LoVo (cell line): ENCODE measurements around the gene PA2G4.
"Not testable (repeated sequence)": the region's sequence is repeated elsewhere in the genome, so short reads cannot be mapped to it uniquely, and the experiment has no call there.

Source experiments
- DNase-seq: peaks from one replicate; pipeline ENCODE4 v3.0.0-alpha.2; 2016; ENCODE audit warnings: low spot score

The PA2G4 gene

GRCh38 chr12:56104109-56104814 is at the start of gene PA2G4:
Gene PA2G4 (plus strand): TSS chr12:56104559. CDS start chr12:56104738, 179 bp downstream.
- peak; percentile 100 for DNase-seq

- not testable (repeated sequence) for DNase-seq
Measured at GRCh38 chr12:56059964-56060363, 44.4 kb upstream of the PA2G4 start.

- DNase-seq = no peak
Measured at GRCh38 chr12:56061982-56062381, 42.4 kb upstream of the PA2G4 start.

- DNase-seq = no peak
Measured at GRCh38 chr12:56062996-56063395, 41.4 kb upstream of the PA2G4 start.

- DNase-seq = no peak
Measured at GRCh38 chr12:56071648-56072047, 32.7 kb upstream of the PA2G4 start.

- no peak for DNase-seq
Measured at GRCh38 chr12:56074396-56074795, 30.0 kb upstream of the PA2G4 start.

GRCh38 chr12:56077966-56078365 is 26.4 kb upstream of the PA2G4 start:
- DNase-seq = not testable (repeated sequence)

GRCh38 chr12:56078427-56078826 is 25.9 kb upstream of the PA2G4 start:
- no peak for DNase-seq

GRCh38 chr12:56078931-56079722 is 25.2 kb upstream of the PA2G4 start:
- DNase-seq = peak; percentile 93

GRCh38 chr12:56079723-56080555 is 24.4 kb upstream of the PA2G4 start, which contains the start of gene ERBB3:
Gene ERBB3 (plus strand): TSS chr12:56080165. CDS start chr12:56080301, 136 bp downstream.
- peak; percentile 93 for DNase-seq

- peak; percentile 68 for DNase-seq
Measured at GRCh38 chr12:56080556-56081138, 23.7 kb upstream of the PA2G4 start.

GRCh38 chr12:56081393-56082347 is 22.7 kb upstream of the PA2G4 start:
- peak; percentile 78 for DNase-seq

GRCh38 chr12:56082382-56082781 is 22.0 kb upstream of the PA2G4 start:
- no peak for DNase-seq

- DNase-seq = no peak
Measured at GRCh38 chr12:56082967-56083366, 21.4 kb upstream of the PA2G4 start.

- no peak for DNase-seq
Measured at GRCh38 chr12:56084958-56085543, 19.3 kb upstream of the PA2G4 start.

GRCh38 chr12:56086096-56086495 is 18.3 kb upstream of the PA2G4 start:
- DNase-seq = no peak

- DNase-seq = no peak
Measured at GRCh38 chr12:56086608-56087007, 17.8 kb upstream of the PA2G4 start.

- peak; percentile 59 for DNase-seq
Measured at GRCh38 chr12:56087220-56087619, 17.1 kb upstream of the PA2G4 start.

GRCh38 chr12:56097738-56098137 is 6.6 kb upstream of the PA2G4 start:
- DNase-seq = no peak

GRCh38 chr12:56098592-56098991 is 5.8 kb upstream of the PA2G4 start:
- no peak for DNase-seq
